ENCODE data around the gene PPARA. TPM values are rescaled to one million over a fixed set of nuclear protein-coding genes. Genes with fewer than 3 reads are reported as not detected.
"Not testable (repeated sequence)": the region's sequence is repeated elsewhere in the genome, so short reads cannot be mapped to it uniquely, and the experiment has no call there.

The PPARA gene
- total and polyA plus RNA-seq, 2 donors = 3.6 to 4.5 TPM

DNA sequence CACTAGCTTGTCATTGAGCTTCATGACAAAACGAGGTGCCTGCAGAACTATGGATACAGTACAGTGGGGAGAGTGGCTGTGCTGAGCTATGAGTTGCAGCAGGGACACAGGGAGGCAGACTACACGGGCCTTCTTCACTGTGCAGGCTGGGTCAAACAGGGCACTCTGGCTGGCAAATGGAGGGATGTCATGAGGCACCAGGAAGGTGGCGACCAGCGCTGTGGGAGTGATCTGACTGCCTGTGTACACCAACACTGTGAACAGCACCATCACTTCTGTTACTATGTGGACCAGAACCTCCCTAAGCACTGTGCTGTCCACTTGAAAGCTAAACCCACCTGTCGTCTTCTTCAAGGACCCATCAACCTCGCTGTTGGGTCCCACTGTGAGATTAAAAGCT lies 109.7 kb downstream of the PPARA start:
- H3K4me1 ChIP-seq (ENCODE audit: control insufficient read depth in 2 of 2, insufficient read depth in 2 of 2, low read length in 2 of 2) = no peaks in the 10 kb centered on the region

DNA sequence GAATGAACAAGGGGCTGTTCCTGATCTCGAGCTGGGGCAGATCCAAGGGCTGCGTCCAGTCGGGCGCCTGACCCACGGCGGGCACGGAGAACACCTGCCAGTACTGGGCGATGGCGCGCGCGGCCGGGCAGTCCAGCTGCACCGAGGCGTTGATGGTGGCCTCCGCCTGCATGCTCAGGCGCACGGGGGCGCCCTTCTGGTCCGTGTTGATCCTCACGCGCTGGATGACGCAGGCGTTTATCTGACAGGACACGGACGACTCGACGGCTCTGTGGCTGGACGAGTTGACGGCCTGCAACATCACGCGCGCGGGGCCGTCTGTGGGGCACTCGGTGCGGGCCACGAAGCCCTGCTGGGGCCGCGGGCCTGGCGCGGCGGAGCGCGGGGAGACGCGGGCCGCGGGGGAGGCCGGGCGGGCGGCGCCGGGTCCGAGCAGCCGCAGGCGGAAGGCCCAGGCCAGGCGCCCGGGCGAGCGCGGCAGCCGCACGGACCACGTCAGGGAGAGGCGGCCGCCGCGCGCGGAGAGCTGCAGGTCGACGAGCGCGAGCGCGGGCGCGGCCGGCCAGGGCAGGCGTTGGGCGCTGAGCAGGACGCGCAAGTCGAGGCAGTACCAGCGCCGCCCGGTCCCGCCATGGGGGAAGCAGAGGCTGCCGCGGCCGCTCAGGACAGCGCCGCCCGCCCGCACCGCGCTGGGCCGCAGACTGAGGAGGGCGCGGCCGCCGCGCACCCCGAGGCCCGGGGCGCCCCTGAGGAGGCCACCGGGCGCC lies 112.3 kb downstream of the PPARA start:
- H3K27ac ChIP-seq (ENCODE audit: low read depth in 1 of 2, low read length in 1 of 2) = no peak overlapping the region
- DNase-seq (ENCODE audit: low read depth in 6 of 9, low spot score in 9 of 9) = no peak
- H3K4me3 ChIP-seq (ENCODE audit: low read length in 2 of 2) = peak overlapping the region in 1 of 2 donors; percentile 33
- H3K36me3 ChIP-seq (ENCODE audit: control insufficient read depth in 2 of 2, insufficient read depth in 2 of 2, low read length in 1 of 2) = no peaks in the 10 kb centered on the region
- peaks cover 0 to 3% of the 10 kb centered on the region in 2 donors for H3K4me1 ChIP-seq (ENCODE audit: control insufficient read depth in 2 of 2, insufficient read depth in 2 of 2, low read length in 2 of 2)
- peaks cover 47 to 84% of the 10 kb centered on the region in 2 donors for H3K27me3 ChIP-seq (ENCODE audit: control insufficient read depth in 2 of 2, insufficient read depth in 1 of 2, low read length in 1 of 2)
- WGBS = 11% methylated on average over 109 of the region's 109 CpGs
- H3K9me3 ChIP-seq (ENCODE audit: control insufficient read depth in 2 of 2, insufficient read depth in 1 of 2, low read length in 1 of 2) = peaks cover 8 to 16% of the 10 kb centered on the region in 2 donors

More for the DNA sequence above, 109.7 kb downstream of the PPARA start:
- Histone ChIP-seq H3K27ac (ENCODE audit: low read depth in 1 of 2, low read length in 1 of 2) (no peak overlapping the region), H3K27me3 (ENCODE audit: control insufficient read depth in 2 of 2, insufficient read depth in 1 of 2, low read length in 1 of 2) (peaks cover 35 to 61% of the 10 kb centered on the region in 2 donors), H3K36me3 (ENCODE audit: control insufficient read depth in 2 of 2, insufficient read depth in 2 of 2, low read length in 1 of 2) (no peaks in the 10 kb centered on the region), H3K4me3 (ENCODE audit: low read length in 2 of 2) (no peak overlapping the region), H3K9me3 (ENCODE audit: control insufficient read depth in 2 of 2, insufficient read depth in 1 of 2, low read length in 1 of 2) (peaks cover 5 to 6% of the 10 kb centered on the region in 2 donors)
- 93% methylated on average over 6 of the region's 6 CpGs for WGBS
- no peak for DNase-seq (ENCODE audit: low read depth in 6 of 9, low spot score in 9 of 9)

DNA sequence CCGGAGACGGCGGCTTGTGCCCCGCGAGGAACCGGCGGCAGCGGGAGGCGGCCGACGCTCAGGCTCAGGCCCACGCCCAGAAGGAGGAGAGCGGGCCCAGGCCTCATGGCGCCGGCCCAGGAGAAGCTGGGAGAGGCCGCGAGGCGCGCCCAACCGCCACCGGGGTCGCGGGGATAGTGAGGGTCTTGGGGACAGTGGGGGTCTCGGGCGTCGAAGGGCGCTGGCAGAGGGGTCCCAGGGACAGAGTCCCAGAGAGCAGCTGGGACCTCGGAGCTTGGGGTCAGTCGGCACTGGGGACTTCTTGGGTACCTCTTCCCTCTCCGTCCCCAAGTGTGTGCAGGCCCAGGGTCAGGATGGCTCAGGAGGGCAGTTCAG lies 112.9 kb downstream of the PPARA start, which contains the start of gene PKDREJ:
Gene PKDREJ, minus strand, starts transcription at position 128 of the 375 bp plus-strand sequence. Its CDS starts 21 bp downstream, at position 107.
- H3K9me3 ChIP-seq (ENCODE audit: control insufficient read depth in 2 of 2, insufficient read depth in 1 of 2, low read length in 1 of 2) = peaks cover 8 to 16% of the 10 kb centered on the region in 2 donors
- no peak within 1 kb of the TSS for H3K27ac ChIP-seq (ENCODE audit: low read depth in 1 of 2, low read length in 1 of 2)
- peaks cover 49 to 89% of the 10 kb centered on the region in 2 donors for H3K27me3 ChIP-seq (ENCODE audit: control insufficient read depth in 2 of 2, insufficient read depth in 1 of 2, low read length in 1 of 2)
- WGBS = 60% methylated on average over 30 of the region's 30 CpGs
- H3K36me3 ChIP-seq (ENCODE audit: control insufficient read depth in 2 of 2, insufficient read depth in 2 of 2, low read length in 1 of 2) = no peaks in the 10 kb centered on the region
- peaks cover 0 to 4% of the 10 kb centered on the region in 2 donors for H3K4me1 ChIP-seq (ENCODE audit: control insufficient read depth in 2 of 2, insufficient read depth in 2 of 2, low read length in 2 of 2)
- peak within 1 kb of the TSS in 1 of 2 donors; percentile 33 for H3K4me3 ChIP-seq (ENCODE audit: low read length in 2 of 2)
- DNase-seq (ENCODE audit: low read depth in 6 of 9, low spot score in 9 of 9) = no peak

DNA sequence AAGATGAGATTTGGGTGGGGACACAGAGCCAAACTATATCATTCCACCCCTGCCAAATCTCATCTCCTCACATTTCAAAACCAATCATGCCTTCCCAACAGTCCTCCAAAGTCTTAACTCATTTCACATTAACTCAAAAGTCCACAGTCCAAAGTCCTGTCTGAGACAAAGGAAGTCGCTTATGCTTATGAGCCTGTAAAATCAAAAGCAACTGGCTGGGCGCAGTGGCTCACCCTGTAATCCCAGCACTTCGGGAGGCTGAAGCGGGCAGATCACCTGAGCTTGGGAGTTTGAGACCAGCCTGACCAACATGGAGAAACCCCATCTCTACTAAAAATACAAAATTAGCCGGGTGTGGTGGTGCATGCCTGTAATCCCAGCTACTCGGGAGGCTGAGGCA lies 114.2 kb downstream of the PPARA start:
- 99% methylated on average over 6 of the region's 6 CpGs for WGBS
- H3K27ac ChIP-seq (ENCODE audit: low read depth in 1 of 2, low read length in 1 of 2); DNase-seq (ENCODE audit: low read depth in 6 of 9, low spot score in 9 of 9); H3K36me3 ChIP-seq (ENCODE audit: control insufficient read depth in 2 of 2, insufficient read depth in 2 of 2, low read length in 1 of 2); H3K4me1 ChIP-seq (ENCODE audit: control insufficient read depth in 2 of 2, insufficient read depth in 2 of 2, low read length in 2 of 2); H3K4me3 ChIP-seq (ENCODE audit: low read length in 2 of 2): not testable (repeated sequence)
- Histone ChIP-seq H3K9me3 (ENCODE audit: control insufficient read depth in 2 of 2, insufficient read depth in 1 of 2, low read length in 1 of 2) (peaks cover 8 to 16% of the 10 kb centered on the region in 2 donors), H3K27me3 (ENCODE audit: control insufficient read depth in 2 of 2, insufficient read depth in 1 of 2, low read length in 1 of 2) (peaks cover 47 to 93% of the 10 kb centered on the region in 2 donors)

DNA sequence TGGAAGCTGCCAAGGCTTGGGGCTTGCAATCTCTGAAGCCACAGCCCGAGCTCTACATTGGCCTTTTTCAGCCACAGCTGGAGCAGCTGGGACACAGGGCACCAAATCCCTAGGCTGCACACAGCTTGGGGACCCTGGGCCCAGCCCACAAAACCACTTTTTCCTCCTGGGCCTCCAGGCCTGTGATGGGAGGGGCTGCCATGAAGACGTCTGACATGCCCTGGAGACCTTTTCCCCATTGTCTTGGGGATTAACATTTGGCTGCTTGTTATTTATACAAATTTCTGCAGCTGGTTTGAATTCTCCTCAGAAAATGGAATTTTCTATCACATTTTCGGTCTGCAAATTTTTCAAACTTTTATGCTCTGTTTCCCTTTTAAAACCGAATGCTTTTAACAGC lies 115.3 kb downstream of the PPARA start:
- 96% methylated on average over 4 of the region's 4 CpGs for WGBS
- H3K4me1 ChIP-seq (ENCODE audit: control insufficient read depth in 2 of 2, insufficient read depth in 2 of 2, low read length in 2 of 2); H3K4me3 ChIP-seq (ENCODE audit: low read length in 2 of 2); DNase-seq (ENCODE audit: low read depth in 6 of 9, low spot score in 9 of 9); H3K36me3 ChIP-seq (ENCODE audit: control insufficient read depth in 2 of 2, insufficient read depth in 2 of 2, low read length in 1 of 2); H3K27ac ChIP-seq (ENCODE audit: low read depth in 1 of 2, low read length in 1 of 2): not testable (repeated sequence)
- Histone ChIP-seq H3K27me3 (ENCODE audit: control insufficient read depth in 2 of 2, insufficient read depth in 1 of 2, low read length in 1 of 2) (peaks cover 44 to 88% of the 10 kb centered on the region in 2 donors), H3K9me3 (ENCODE audit: control insufficient read depth in 2 of 2, insufficient read depth in 1 of 2, low read length in 1 of 2) (peaks cover 8 to 16% of the 10 kb centered on the region in 2 donors)

DNA sequence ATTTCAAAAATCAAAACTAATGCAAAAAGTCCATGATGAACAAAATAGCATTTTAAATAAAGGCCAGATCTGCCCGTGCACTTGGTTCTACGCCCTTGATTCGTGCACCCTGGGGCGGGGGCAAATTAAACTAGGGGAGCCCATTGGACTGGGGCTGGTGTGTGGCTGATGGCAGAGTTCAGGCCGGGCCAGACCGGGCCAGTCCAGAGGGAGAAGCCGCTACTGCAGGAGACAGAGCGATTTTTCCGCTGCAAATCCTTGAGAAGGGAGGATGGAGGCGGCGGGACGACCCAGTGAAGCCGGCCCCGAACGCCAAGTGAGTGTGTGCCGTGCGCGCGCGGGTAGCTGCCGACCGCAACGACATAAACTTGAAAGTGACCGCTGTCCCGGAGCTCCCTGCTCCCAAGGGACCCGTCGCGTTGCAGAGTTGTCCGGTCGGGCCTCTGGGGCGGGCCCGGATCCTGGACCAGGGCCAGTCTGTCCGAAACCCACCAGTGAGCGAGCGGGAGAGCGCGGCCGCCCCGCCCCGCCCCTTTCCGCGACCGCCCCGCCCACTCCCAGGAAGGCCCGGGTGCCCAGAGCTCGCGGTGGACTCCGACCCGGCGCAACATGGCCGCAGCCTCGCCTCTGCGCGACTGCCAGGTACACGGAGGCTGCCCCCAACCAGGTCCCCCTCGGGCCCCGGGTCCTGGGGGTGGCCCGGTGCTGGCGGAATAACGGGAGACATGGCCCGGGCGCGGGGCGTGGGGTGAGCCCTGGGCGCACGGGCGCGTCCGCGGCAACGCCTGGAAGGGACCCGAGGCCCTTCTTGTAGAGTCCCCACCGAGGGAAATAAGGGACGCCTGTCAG lies 117.3 kb downstream of the PPARA start, which contains the start of gene TTC38:
Gene TTC38, plus strand, starts transcription at position 578 of the 849 bp plus-strand sequence. Its CDS starts 32 bp downstream, at position 610.
- Histone ChIP-seq H3K4me3 (ENCODE audit: low read length in 2 of 2) (peak within 1 kb of the TSS; percentile 50 to 70), H3K4me1 (ENCODE audit: control insufficient read depth in 2 of 2, insufficient read depth in 2 of 2, low read length in 2 of 2) (peaks cover 0 to 4% of the 10 kb centered on the region in 2 donors), H3K27ac (ENCODE audit: low read depth in 1 of 2, low read length in 1 of 2) (peak within 1 kb of the TSS in 1 of 2 donors; percentile 43), H3K36me3 (ENCODE audit: control insufficient read depth in 2 of 2, insufficient read depth in 2 of 2, low read length in 1 of 2) (no peaks in the 10 kb centered on the region), H3K27me3 (ENCODE audit: control insufficient read depth in 2 of 2, insufficient read depth in 1 of 2, low read length in 1 of 2) (peaks cover 27 to 68% of the 10 kb centered on the region in 2 donors), H3K9me3 (ENCODE audit: control insufficient read depth in 2 of 2, insufficient read depth in 1 of 2, low read length in 1 of 2) (peaks cover 8 to 11% of the 10 kb centered on the region in 2 donors)
- 3% methylated on average over 74 of the region's 74 CpGs for WGBS
- peak in 1 of 9 donors; percentile 35 for DNase-seq (ENCODE audit: low read depth in 6 of 9, low spot score in 9 of 9)

DNA sequence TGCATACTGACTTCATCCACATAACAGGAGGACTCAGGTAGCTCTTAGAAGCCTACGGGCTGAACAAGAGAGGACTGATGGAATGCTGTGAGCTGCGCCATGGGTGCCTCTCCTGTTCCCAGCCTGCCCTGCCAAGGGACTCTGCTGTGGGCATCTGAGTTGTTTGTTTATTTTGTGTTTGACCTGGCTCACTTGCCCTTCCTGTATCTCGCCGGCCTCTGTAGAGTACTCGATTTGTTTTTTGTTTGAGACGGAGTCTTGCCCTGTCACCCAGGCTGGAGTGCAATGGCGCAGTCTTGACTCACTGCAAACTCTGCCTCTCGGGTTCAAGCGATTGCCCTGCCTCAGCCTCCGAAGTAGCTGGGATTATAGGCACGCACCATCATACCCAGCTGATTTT lies 119.2 kb downstream of the PPARA start:
- Histone ChIP-seq H3K27ac (ENCODE audit: low read depth in 1 of 2, low read length in 1 of 2) (no peak overlapping the region), H3K4me3 (ENCODE audit: low read length in 2 of 2) (no peak overlapping the region)

DNA sequence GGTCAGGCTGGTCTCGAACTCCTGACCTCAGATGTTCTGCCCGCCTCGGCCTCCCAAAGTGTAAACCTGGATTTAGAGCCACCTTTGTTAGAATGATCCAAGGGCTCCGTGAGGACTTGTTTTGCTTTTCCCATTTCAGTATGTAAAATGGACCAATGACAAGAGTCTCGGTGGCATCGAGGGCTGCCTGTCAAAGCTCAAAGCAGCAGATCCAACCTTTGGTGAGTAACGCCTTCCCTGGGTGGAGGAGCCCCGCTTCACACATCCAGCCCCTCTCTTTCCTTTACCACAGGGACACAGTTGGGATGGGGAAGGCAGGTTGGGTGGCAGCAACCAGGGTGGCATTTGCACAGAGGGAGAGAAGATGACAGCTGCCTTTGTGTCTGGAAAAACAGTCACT lies 121.9 kb downstream of the PPARA start:
- Histone ChIP-seq H3K27me3 (ENCODE audit: control insufficient read depth in 2 of 2, insufficient read depth in 1 of 2, low read length in 1 of 2) (peaks cover 5 to 33% of the 10 kb centered on the region in 2 donors), H3K4me1 (ENCODE audit: control insufficient read depth in 2 of 2, insufficient read depth in 2 of 2, low read length in 2 of 2) (peaks cover 0 to 4% of the 10 kb centered on the region in 2 donors), H3K9me3 (ENCODE audit: control insufficient read depth in 2 of 2, insufficient read depth in 1 of 2, low read length in 1 of 2) (peaks cover 0 to 3% of the 10 kb centered on the region in 2 donors), H3K36me3 (ENCODE audit: control insufficient read depth in 2 of 2, insufficient read depth in 2 of 2, low read length in 1 of 2) (peaks cover 0 to 5% of the 10 kb centered on the region in 2 donors), H3K4me3 (ENCODE audit: low read length in 2 of 2) (no peak overlapping the region), H3K27ac (ENCODE audit: low read depth in 1 of 2, low read length in 1 of 2) (no peak overlapping the region)
- DNase-seq (ENCODE audit: low read depth in 6 of 9, low spot score in 9 of 9) = no peak
- 98% methylated on average over 8 of the region's 8 CpGs for WGBS

More for the DNA sequence above, 119.2 kb downstream of the PPARA start:
- H3K36me3 ChIP-seq (ENCODE audit: control insufficient read depth in 2 of 2, insufficient read depth in 2 of 2, low read length in 1 of 2) = peaks cover 0 to 5% of the 10 kb centered on the region in 2 donors
- H3K9me3 ChIP-seq (ENCODE audit: control insufficient read depth in 2 of 2, insufficient read depth in 1 of 2, low read length in 1 of 2) = peaks cover 5 to 11% of the 10 kb centered on the region in 2 donors
- H3K27me3 ChIP-seq (ENCODE audit: control insufficient read depth in 2 of 2, insufficient read depth in 1 of 2, low read length in 1 of 2) = peaks cover 15 to 56% of the 10 kb centered on the region in 2 donors
- peaks cover 0 to 4% of the 10 kb centered on the region in 2 donors for H3K4me1 ChIP-seq (ENCODE audit: control insufficient read depth in 2 of 2, insufficient read depth in 2 of 2, low read length in 2 of 2)
- WGBS = 96% methylated on average over 11 of the region's 11 CpGs
- DNase-seq (ENCODE audit: low read depth in 6 of 9, low spot score in 9 of 9) = no peak

All from thymus (tissue), 11 donors.